ENCODE measurements around the gene PLPP4. TPM values are rescaled to one million over a fixed set of nuclear protein-coding genes. Genes with fewer than 3 reads are reported as not detected.

PLPP4 gene
- total RNA-seq, 1 donor from 2014 or later, result not detected

GRCh38 chr10:120630266-120630665, 173.2 kb downstream of the PLPP4 start:
- intact Hi-C loops (cut with micrococcal nuclease), result no loop called here
- no peaks in the 10 kb centered on the region for H3K36me3 Mint-ChIP-seq (ENCODE audit: low read depth)
- CTCF ChIA-PET, result no interaction called here
- no peaks in the 10 kb centered on the region for H3K9me3 Mint-ChIP-seq
- H3K4me1 Mint-ChIP-seq, result no peaks in the 10 kb centered on the region
- H3K4me3 Mint-ChIP-seq, result no peak overlapping the region
- POLR2A ChIA-PET, result no interaction called here
- no peak overlapping the region for H3K27ac Mint-ChIP-seq
- ATAC-seq (ENCODE audit: low read depth) (no peak), DNase-seq (no peak)
- peaks cover 6% of the 10 kb centered on the region for H3K27me3 Mint-ChIP-seq
- no peak for TF ChIP-seq CTCF (IDR thresholded peaks at IDR 0.05)

GRCh38 chr10:120632047-120632446, 175.0 kb downstream of the PLPP4 start:
- ATAC-seq (ENCODE audit: low read depth) (no peak), DNase-seq (no peak)
- Mint-ChIP-seq H3K36me3 (ENCODE audit: low read depth) (no peaks in the 10 kb centered on the region), H3K4me3 (no peak overlapping the region), H3K27ac (no peak overlapping the region), H3K9me3 (no peaks in the 10 kb centered on the region), H3K4me1 (no peaks in the 10 kb centered on the region), H3K27me3 (peaks cover 7% of the 10 kb centered on the region)
- ChIA-PET POLR2A (no interaction called here), CTCF (no interaction called here)
- intact Hi-C loops (cut with micrococcal nuclease), result no loop called here
- no peak for TF ChIP-seq CTCF (IDR thresholded peaks at IDR 0.05)

GRCh38 chr10:120632942-120633341, 175.9 kb downstream of the PLPP4 start:
- H3K9me3 Mint-ChIP-seq, result no peaks in the 10 kb centered on the region
- no peak overlapping the region for H3K27ac Mint-ChIP-seq
- no peak for DNase-seq
- H3K36me3 Mint-ChIP-seq (ENCODE audit: low read depth), result no peaks in the 10 kb centered on the region
- ChIA-PET POLR2A (no interaction called here), CTCF (no interaction called here)
- no peaks in the 10 kb centered on the region for H3K4me1 Mint-ChIP-seq
- ATAC-seq (ENCODE audit: low read depth), result no peak
- H3K27me3 Mint-ChIP-seq, result peaks cover 8% of the 10 kb centered on the region
- intact Hi-C loops (cut with micrococcal nuclease), result no loop called here
- TF ChIP-seq CTCF (IDR thresholded peaks at IDR 0.05), result no peak
- no peak overlapping the region for H3K4me3 Mint-ChIP-seq

- DNase-seq (no peak), ATAC-seq (ENCODE audit: low read depth) (no peak)
- Mint-ChIP-seq H3K9me3 (no peaks in the 10 kb centered on the region), H3K4me3 (no peak overlapping the region), H3K27ac (no peak overlapping the region), H3K36me3 (ENCODE audit: low read depth) (no peaks in the 10 kb centered on the region), H3K4me1 (no peaks in the 10 kb centered on the region), H3K27me3 (peaks cover 8% of the 10 kb centered on the region)
- intact Hi-C loops (cut with micrococcal nuclease), result no loop called here
- no peak for TF ChIP-seq CTCF (IDR thresholded peaks at IDR 0.05)
- POLR2A ChIA-PET, result no interaction called here
- CTCF ChIA-PET, result no interaction called here
These were observed 177.6 kb downstream of the PLPP4 start for GRCh38 chr10:120634659-120635058.
